Measurements from ENCODE around the gene NKIRAS1. TPM values are rescaled to one million over a fixed set of nuclear protein-coding genes. Genes with fewer than 3 reads are reported as not detected.

NKIRAS1 gene
- total RNA-seq, 2 donors from 2014 or later, result 6.3 to 6.9 TPM

DNA sequence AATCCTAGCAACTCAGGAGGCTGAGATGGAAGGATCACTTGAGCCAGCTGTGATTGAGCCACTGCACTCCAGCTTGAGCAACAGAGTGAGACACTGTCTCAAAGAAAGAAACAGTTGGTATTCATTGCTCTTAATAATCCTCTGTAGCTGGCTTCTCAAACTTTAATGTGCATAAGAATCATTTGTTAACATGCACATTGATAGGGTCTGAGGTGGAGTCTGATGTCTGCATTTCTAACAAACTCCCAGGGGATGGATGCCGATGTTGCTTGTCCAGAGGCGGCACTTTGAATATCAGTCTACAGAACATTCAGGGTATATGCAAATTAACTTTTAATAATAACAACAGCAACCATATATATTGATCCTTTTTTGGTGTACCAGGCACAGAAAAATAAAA is 39.9 kb downstream of the NKIRAS1 start:
- H3K27ac ChIP-seq (ENCODE audit: low read depth, low read length), result no peak overlapping the region
- no peak overlapping the region for H3K4me3 ChIP-seq (ENCODE audit: low read length)

DNA sequence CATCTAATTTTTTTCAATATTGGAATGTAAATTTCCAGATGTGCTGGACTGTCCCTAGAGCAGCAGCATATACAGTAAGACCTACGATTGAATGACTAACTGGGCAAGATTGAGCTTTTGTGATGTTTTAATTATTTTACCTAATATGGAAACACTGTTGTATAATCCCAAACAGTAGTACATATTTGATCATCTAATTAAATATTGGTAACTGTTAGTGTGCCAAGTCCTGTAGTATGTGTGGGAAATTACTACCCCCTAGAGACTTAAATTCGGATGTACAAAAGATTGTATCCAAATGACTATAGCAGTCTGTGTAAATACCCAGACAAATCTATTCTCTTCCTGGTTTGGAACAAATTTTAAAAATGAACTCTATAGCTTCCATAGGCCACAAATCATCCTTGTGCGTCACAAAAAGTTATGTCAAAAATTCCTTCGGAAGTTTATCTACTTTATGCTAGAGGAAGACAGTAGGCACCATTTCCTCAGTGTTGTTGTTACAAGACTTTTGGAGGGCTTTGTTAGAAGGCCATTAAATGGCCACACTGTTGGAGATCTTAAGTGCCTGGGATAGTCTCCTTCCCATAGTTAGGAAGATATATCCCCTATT is 41.6 kb downstream of the NKIRAS1 start:
- no peaks in the 10 kb centered on the region for H3K27me3 ChIP-seq (ENCODE audit: control insufficient read depth, insufficient read depth, low read length, poor library complexity, severe bottlenecking)
- 91% methylated on average over 4 of the region's 4 CpGs; no CpG with 5 or more reads in 1 of the 2 experiments for WGBS, 2 experiments (ENCODE audit: insufficient coverage in 1 of 2, insufficient read length in 1 of 2)
- H3K27me3 Mint-ChIP-seq (ENCODE audit: insufficient read depth), result no peaks in the 10 kb centered on the region
- H3K4me3 Mint-ChIP-seq, result no peak overlapping the region
- H3K4me1 ChIP-seq (ENCODE audit: control insufficient read depth, insufficient read depth, low read length), result no peaks in the 10 kb centered on the region
- H3K9me3 Mint-ChIP-seq, result peaks cover 28% of the 10 kb centered on the region
- no peak for DNase-seq
- H3K4me1 Mint-ChIP-seq, result peaks cover 3% of the 10 kb centered on the region
- no peak overlapping the region for H3K27ac Mint-ChIP-seq
- H3K27ac ChIP-seq (ENCODE audit: low read depth, low read length), result no peak overlapping the region
- TF ChIP-seq, protein P1, sequence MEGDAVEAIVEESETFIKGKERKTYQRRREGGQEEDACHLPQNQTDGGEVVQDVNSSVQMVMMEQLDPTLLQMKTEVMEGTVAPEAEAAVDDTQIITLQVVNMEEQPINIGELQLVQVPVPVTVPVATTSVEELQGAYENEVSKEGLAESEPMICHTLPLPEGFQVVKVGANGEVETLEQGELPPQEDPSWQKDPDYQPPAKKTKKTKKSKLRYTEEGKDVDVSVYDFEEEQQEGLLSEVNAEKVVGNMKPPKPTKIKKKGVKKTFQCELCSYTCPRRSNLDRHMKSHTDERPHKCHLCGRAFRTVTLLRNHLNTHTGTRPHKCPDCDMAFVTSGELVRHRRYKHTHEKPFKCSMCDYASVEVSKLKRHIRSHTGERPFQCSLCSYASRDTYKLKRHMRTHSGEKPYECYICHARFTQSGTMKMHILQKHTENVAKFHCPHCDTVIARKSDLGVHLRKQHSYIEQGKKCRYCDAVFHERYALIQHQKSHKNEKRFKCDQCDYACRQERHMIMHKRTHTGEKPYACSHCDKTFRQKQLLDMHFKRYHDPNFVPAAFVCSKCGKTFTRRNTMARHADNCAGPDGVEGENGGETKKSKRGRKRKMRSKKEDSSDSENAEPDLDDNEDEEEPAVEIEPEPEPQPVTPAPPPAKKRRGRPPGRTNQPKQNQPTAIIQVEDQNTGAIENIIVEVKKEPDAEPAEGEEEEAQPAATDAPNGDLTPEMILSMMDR (conservative IDR thresholded peaks at IDR 0.05), result no peak
- peaks cover 21% of the 10 kb centered on the region for H3K36me3 ChIP-seq (ENCODE audit: control insufficient read depth, insufficient read depth, low read length)
- peaks cover 23% of the 10 kb centered on the region for H3K9me3 ChIP-seq (ENCODE audit: control insufficient read depth, low read length)
- H3K9ac ChIP-seq (ENCODE audit: extremely low read depth, low read length, poor library complexity, severe bottlenecking), result no peak overlapping the region
- H3K36me3 Mint-ChIP-seq (ENCODE audit: low read depth), result peaks cover 33% of the 10 kb centered on the region
- H3K4me3 ChIP-seq (ENCODE audit: low read length), result no peak overlapping the region

More for the DNA sequence above, 39.9 kb downstream of the NKIRAS1 start:
- Histone ChIP-seq H3K9ac (ENCODE audit: extremely low read depth, low read length, poor library complexity, severe bottlenecking) (no peak overlapping the region), H3K27me3 (ENCODE audit: control insufficient read depth, insufficient read depth, low read length, poor library complexity, severe bottlenecking) (no peaks in the 10 kb centered on the region), H3K36me3 (ENCODE audit: control insufficient read depth, insufficient read depth, low read length) (peaks cover 32% of the 10 kb centered on the region), H3K4me1 (ENCODE audit: control insufficient read depth, insufficient read depth, low read length) (no peaks in the 10 kb centered on the region), H3K9me3 (ENCODE audit: control insufficient read depth, low read length) (peaks cover 21% of the 10 kb centered on the region)
- peaks cover 32% of the 10 kb centered on the region for H3K9me3 Mint-ChIP-seq
- H3K36me3 Mint-ChIP-seq (ENCODE audit: low read depth), result peaks cover 41% of the 10 kb centered on the region
- 90 to 100% methylated on average over 2 of the region's 2 CpGs for WGBS, 2 experiments (ENCODE audit: insufficient coverage in 1 of 2, insufficient read length in 1 of 2)
- peaks cover 6% of the 10 kb centered on the region for H3K4me1 Mint-ChIP-seq
- no peaks in the 10 kb centered on the region for H3K27me3 Mint-ChIP-seq (ENCODE audit: insufficient read depth)
- H3K27ac Mint-ChIP-seq, result no peak overlapping the region
- H3K4me3 Mint-ChIP-seq, result no peak overlapping the region
- TF ChIP-seq, protein P1 (conservative IDR thresholded peaks at IDR 0.05), result no peak
- DNase-seq, result no peak

DNA sequence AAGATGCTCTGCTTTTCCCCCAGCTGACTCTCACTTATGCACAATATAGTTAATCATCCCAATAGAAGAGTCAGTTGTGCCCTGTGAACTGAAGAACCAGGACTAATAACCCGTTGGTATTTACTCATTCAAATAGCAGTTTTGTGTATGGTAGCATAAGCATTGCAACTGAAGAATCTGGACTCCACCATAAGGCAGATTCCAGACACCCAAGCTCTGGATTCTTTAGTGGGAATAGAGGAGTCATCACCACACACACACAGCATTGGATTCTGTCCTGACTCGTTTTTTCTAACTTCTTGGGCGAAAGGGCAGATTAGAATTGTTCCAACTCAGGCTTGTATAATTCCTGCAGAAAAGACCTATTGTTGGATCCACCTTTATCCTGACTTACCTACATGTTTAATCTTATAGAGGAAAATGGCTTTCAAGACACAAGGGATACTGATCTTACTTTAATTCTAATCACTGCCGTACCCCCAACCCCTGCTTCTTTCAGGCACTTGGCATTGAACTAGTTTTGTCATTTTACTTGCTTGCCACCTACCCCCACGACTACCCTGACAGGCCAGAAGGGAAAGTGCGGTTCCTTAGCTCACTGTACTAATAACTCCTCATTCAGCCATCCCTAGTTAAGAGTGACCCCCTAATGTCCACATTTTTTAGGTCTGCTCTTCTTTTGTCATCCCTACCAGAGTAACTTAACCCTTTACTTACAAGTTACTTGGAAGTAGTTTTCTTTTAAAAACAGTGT is 42.3 kb downstream of the NKIRAS1 start:
- H3K9ac ChIP-seq (ENCODE audit: extremely low read depth, low read length, poor library complexity, severe bottlenecking), result no peak overlapping the region
- no peaks in the 10 kb centered on the region for H3K4me1 ChIP-seq (ENCODE audit: control insufficient read depth, insufficient read depth, low read length)
- no peak overlapping the region for H3K27ac ChIP-seq (ENCODE audit: low read depth, low read length)
- peaks cover 25% of the 10 kb centered on the region for H3K9me3 Mint-ChIP-seq
- no peak for DNase-seq
- H3K36me3 ChIP-seq (ENCODE audit: control insufficient read depth, insufficient read depth, low read length), result peaks cover 22% of the 10 kb centered on the region
- no peaks in the 10 kb centered on the region for H3K27me3 ChIP-seq (ENCODE audit: control insufficient read depth, insufficient read depth, low read length, poor library complexity, severe bottlenecking)
- H3K4me1 Mint-ChIP-seq, result peaks cover 3% of the 10 kb centered on the region
- peak overlapping the region; percentile 17 for H3K27ac Mint-ChIP-seq
- no peak overlapping the region for H3K4me3 ChIP-seq (ENCODE audit: low read length)
- TF ChIP-seq, protein P1 (conservative IDR thresholded peaks at IDR 0.05), result no peak
- peaks cover 30% of the 10 kb centered on the region for H3K9me3 ChIP-seq (ENCODE audit: control insufficient read depth, low read length)
- WGBS, 2 experiments (ENCODE audit: insufficient coverage in 1 of 2, insufficient read length in 1 of 2), result 90 to 96% methylated on average over 3 to 6 of the region's 6 CpGs
- H3K36me3 Mint-ChIP-seq (ENCODE audit: low read depth), result peaks cover 30% of the 10 kb centered on the region
- no peaks in the 10 kb centered on the region for H3K27me3 Mint-ChIP-seq (ENCODE audit: insufficient read depth)
- H3K4me3 Mint-ChIP-seq, result no peak overlapping the region

All from endodermal cell (in vitro differentiated cells).